T-helper 2 cell treated with Interferon-gamma antibody and Interleukin-4, amounts not matched to agents 5 μg/mL and 100 μg/mL, for 36 hours (primary cell): ENCODE data around the gene CHCHD3.

Experiments used
- DNase-seq: peaks from one replicate; pipeline ENCODE4 v3.0.0; 2021; ENCODE audit warnings: low spot score
- H3K27ac Mint-ChIP-seq: one replicate; pipeline ENCODE4 v1.8.0; 2021; ENCODE audit warnings: mild to moderate bottlenecking, mixed read lengths
- H3K27me3 Mint-ChIP-seq: one replicate; pipeline ENCODE4 v1.8.0; 2021; ENCODE audit warnings: low read depth, mixed read lengths
- H3K36me3 Mint-ChIP-seq: one replicate; pipeline ENCODE4 v1.8.0; 2021; ENCODE audit warnings: low read depth, mixed read lengths
- H3K4me1 Mint-ChIP-seq: one replicate; pipeline ENCODE4 v1.8.0; 2021; ENCODE audit warnings: low read depth, mixed read lengths
- H3K4me3 Mint-ChIP-seq: one replicate; pipeline ENCODE4 v1.8.0; 2022; ENCODE audit warnings: mild to moderate bottlenecking, moderate library complexity, mixed read lengths
- H3K9me3 Mint-ChIP-seq: one replicate; pipeline ENCODE4 v1.8.0; 2021; ENCODE audit warnings: mixed read lengths

The CHCHD3 gene

DNA sequence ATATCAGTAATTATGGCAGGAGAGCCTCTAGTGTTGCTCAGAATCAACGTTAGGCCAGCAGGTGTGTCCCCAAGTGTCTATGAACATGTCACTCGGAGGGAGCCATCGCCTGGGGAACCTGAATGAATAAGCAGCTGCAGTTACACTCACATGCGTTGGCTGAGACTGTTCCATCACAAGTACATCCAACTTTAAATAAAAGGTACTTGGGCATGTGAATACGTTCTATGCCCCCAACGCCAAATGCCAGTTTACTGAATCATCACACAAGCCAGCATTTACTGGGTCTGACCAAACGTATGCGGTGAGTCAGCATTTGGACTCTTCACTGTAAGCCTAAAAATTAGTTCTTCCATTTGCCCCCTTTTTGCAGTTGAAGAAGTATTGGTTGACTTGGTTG is 298.1 kb downstream of the CHCHD3 start:
- Mint-ChIP-seq H3K4me3 (no peak overlapping the region), H3K36me3 (peaks cover 9% of the 10 kb centered on the region), H3K4me1 (no peaks in the 10 kb centered on the region), H3K27me3 (no peaks in the 10 kb centered on the region), H3K9me3 (no peaks in the 10 kb centered on the region), H3K27ac (no peak overlapping the region)
- DNase-seq, result no peak

GRCh38 chr7:132782777-132783640 is 298.9 kb downstream of the CHCHD3 start:
- Mint-ChIP-seq H3K27ac (no peak overlapping the region), H3K27me3 (no peaks in the 10 kb centered on the region), H3K9me3 (no peaks in the 10 kb centered on the region), H3K36me3 (peaks cover 9% of the 10 kb centered on the region), H3K4me1 (no peaks in the 10 kb centered on the region), H3K4me3 (no peak overlapping the region)
- DNase-seq, result no peak

- Mint-ChIP-seq H3K27me3 (no peaks in the 10 kb centered on the region), H3K9me3 (no peaks in the 10 kb centered on the region), H3K4me1 (no peaks in the 10 kb centered on the region), H3K27ac (no peak overlapping the region), H3K4me3 (no peak overlapping the region), H3K36me3 (peaks cover 11% of the 10 kb centered on the region)
- DNase-seq, result no peak
These were observed 301.1 kb downstream of the CHCHD3 start for GRCh38 chr7:132780822-132781221.

DNA sequence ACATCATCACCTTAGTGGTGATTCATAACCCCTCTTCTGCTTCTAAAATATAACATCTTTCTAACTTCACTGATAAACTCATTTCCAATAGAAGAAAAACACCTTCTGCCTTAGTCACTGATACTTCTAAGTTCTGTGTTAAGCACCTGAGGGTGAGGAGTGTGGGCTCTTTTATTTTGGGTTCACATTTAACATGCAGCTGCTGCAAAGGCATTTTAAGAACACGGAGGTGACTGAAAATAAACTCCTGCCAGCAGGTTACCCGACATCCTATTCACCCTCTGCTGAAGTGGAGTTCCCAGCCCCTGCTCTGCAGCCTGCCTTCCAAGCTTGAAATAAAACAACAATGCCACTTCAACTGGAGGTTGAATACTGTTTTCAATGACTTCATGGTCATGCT is 302.7 kb downstream of the CHCHD3 start:
- Mint-ChIP-seq H3K27ac (no peak overlapping the region), H3K36me3 (peaks cover 4% of the 10 kb centered on the region), H3K9me3 (no peaks in the 10 kb centered on the region), H3K4me1 (no peaks in the 10 kb centered on the region), H3K27me3 (peaks cover 2% of the 10 kb centered on the region), H3K4me3 (no peak overlapping the region)
- no peak for DNase-seq

DNA sequence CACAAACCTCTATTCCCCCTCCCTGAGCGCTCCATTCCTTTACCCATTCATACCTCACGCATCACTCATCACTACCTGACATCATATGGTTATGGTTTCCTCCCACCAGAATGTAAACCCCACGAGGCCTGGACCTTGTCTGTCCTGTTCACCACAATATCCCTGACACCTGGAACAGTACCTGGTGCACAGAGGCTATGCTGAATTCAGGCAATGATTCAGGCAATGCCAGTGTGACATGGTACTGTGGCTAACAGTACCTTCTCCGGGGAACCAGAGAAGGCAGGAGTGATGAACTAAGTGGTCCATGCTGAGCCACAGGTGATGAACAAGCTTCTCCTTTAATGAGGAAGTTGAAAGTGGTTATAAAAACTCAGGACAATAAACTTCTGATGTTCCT is 303.1 kb downstream of the CHCHD3 start:
- H3K27me3 Mint-ChIP-seq, result peaks cover 2% of the 10 kb centered on the region
- no peaks in the 10 kb centered on the region for H3K4me1 Mint-ChIP-seq
- DNase-seq, result no peak
- H3K27ac Mint-ChIP-seq, result no peak overlapping the region
- no peak overlapping the region for H3K4me3 Mint-ChIP-seq
- H3K36me3 Mint-ChIP-seq, result peaks cover 2% of the 10 kb centered on the region
- H3K9me3 Mint-ChIP-seq, result no peaks in the 10 kb centered on the region

- Mint-ChIP-seq H3K27ac (no peak overlapping the region), H3K27me3 (peaks cover 2% of the 10 kb centered on the region), H3K4me3 (no peak overlapping the region), H3K4me1 (no peaks in the 10 kb centered on the region), H3K9me3 (no peaks in the 10 kb centered on the region), H3K36me3 (peaks cover 2% of the 10 kb centered on the region)
- no peak for DNase-seq
These were observed 303.9 kb downstream of the CHCHD3 start for GRCh38 chr7:132777956-132778355.

- Mint-ChIP-seq H3K36me3 (peaks cover 2% of the 10 kb centered on the region), H3K27me3 (peaks cover 2% of the 10 kb centered on the region), H3K27ac (no peak overlapping the region), H3K4me3 (no peak overlapping the region), H3K4me1 (no peaks in the 10 kb centered on the region), H3K9me3 (no peaks in the 10 kb centered on the region)
- no peak for DNase-seq
These were observed 304.5 kb downstream of the CHCHD3 start for GRCh38 chr7:132777414-132777813.

DNA sequence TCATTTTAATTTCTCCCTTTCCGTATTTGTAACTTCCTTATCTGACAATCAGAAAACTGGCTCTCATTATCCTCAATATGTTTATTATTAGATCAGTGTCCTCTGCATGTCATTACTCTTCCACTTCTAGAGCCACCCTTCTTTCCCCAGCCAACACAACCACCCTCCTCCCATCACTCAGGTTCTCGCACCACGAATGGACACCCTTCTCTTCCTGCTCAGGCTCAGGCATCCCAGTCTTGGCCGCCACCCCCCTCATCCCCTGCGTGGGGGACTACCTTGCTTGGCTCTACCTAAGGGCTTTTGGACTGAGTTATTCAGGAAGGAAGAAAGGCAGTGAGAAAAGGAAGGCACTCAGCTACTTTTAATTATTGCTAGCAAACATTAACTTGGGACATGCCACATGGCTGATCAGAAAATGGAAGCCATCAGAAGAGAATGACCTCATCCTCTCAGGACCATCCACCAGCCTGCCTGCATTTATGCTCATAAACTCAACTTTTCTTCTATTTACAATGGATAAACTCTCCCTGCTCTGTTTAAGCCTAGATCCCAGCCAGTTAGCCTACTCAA is 305.8 kb downstream of the CHCHD3 start:
- Mint-ChIP-seq H3K27ac (no peak overlapping the region), H3K4me1 (peaks cover 1% of the 10 kb centered on the region), H3K4me3 (no peak overlapping the region), H3K36me3 (peaks cover 2% of the 10 kb centered on the region), H3K9me3 (no peaks in the 10 kb centered on the region), H3K27me3 (peaks cover 2% of the 10 kb centered on the region)
- no peak for DNase-seq

- Mint-ChIP-seq H3K27ac (no peak overlapping the region), H3K27me3 (peaks cover 2% of the 10 kb centered on the region)
These were observed 308.3 kb downstream of the CHCHD3 start for GRCh38 chr7:132773527-132773956.

DNA sequence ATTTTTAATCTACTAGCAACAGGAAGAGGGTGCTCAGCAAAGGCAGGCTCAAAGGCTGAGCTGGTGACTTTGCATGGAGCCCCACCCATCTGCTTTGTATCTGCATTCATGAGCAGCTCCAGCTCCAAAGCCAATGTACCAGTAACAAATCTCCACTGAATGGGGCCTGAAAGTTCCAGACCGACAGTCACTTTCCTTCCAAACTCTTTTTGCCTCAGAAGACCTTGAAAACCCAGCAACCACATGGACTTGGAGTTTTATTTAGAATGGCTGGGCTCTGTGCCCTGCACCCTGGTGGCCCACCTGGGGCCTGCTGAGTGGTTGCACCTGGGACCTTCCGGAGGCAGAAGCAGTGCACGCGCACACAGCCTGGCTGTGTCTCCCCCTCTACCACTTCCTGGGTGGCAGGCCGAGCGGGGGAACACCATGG is 310.6 kb downstream of the CHCHD3 start:
- Mint-ChIP-seq H3K27ac (peak overlapping the region; percentile 49), H3K4me1 (peaks cover 6% of the 10 kb centered on the region)

More at GRCh38 chr7:132773527-132773956, 308.3 kb downstream of the CHCHD3 start:
- peaks cover 2% of the 10 kb centered on the region for H3K36me3 Mint-ChIP-seq
- no peak for DNase-seq
- H3K4me1 Mint-ChIP-seq, result peaks cover 6% of the 10 kb centered on the region
- peaks cover 19% of the 10 kb centered on the region for H3K9me3 Mint-ChIP-seq
- no peak overlapping the region for H3K4me3 Mint-ChIP-seq

GRCh38 chr7:132770055-132770454 is 311.8 kb downstream of the CHCHD3 start:
- peaks cover 2% of the 10 kb centered on the region for H3K27me3 Mint-ChIP-seq
- no peak overlapping the region for H3K4me3 Mint-ChIP-seq
- peaks cover 19% of the 10 kb centered on the region for H3K9me3 Mint-ChIP-seq
- DNase-seq, result no peak
- no peak overlapping the region for H3K27ac Mint-ChIP-seq
- no peaks in the 10 kb centered on the region for H3K36me3 Mint-ChIP-seq
- peaks cover 6% of the 10 kb centered on the region for H3K4me1 Mint-ChIP-seq

More for the DNA sequence above, 310.6 kb downstream of the CHCHD3 start:
- no peak for DNase-seq
- Mint-ChIP-seq H3K4me3 (no peak overlapping the region), H3K9me3 (peaks cover 19% of the 10 kb centered on the region), H3K36me3 (no peaks in the 10 kb centered on the region), H3K27me3 (peaks cover 2% of the 10 kb centered on the region)

DNA sequence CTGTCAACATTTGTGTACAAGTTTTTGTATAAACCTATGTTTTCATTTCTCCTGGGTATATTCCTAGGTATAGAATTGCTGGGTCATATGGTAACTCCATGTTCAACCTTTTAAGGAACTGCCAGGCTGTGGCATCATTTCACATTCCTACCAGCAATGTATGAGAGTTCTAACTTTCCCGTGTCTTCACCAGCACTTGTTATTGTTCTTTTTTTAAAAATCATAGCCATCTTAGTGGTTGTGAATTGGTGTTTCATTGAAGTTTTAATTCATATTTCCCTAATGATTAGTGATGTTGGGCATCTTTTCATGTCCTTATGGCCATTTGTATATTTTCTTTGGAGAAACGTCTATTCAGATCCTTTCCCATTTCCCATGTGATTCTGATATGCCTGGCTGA is 312.6 kb downstream of the CHCHD3 start:
- Mint-ChIP-seq H3K9me3 (peaks cover 19% of the 10 kb centered on the region), H3K27ac (no peak overlapping the region), H3K4me3 (no peak overlapping the region), H3K27me3 (no peaks in the 10 kb centered on the region), H3K4me1 (peaks cover 6% of the 10 kb centered on the region), H3K36me3 (no peaks in the 10 kb centered on the region)
- DNase-seq, result no peak

DNA sequence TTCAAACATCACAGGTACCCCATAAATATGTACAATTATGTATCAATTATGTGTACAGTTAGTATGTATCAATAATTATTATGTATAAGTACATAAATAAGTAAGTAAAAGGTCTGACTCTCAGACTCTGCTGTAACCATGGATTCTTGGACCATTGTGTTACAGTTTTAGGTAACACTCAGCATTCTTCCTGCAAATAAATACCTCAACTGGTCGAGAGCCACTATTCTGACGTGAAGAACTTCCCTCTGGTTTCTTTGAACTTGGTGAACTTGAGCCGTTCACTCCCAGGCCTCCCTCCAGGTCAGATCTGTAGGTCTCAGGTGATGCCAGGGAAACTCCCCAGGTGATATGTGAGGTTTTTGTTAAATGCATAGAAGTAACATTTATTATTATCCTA is 313.8 kb downstream of the CHCHD3 start:
- H3K4me1 Mint-ChIP-seq, result peaks cover 6% of the 10 kb centered on the region
- no peak for DNase-seq
- peaks cover 19% of the 10 kb centered on the region for H3K9me3 Mint-ChIP-seq
- H3K27ac Mint-ChIP-seq, result no peak overlapping the region
- no peak overlapping the region for H3K4me3 Mint-ChIP-seq
- H3K27me3 Mint-ChIP-seq, result no peaks in the 10 kb centered on the region
- no peaks in the 10 kb centered on the region for H3K36me3 Mint-ChIP-seq

DNA sequence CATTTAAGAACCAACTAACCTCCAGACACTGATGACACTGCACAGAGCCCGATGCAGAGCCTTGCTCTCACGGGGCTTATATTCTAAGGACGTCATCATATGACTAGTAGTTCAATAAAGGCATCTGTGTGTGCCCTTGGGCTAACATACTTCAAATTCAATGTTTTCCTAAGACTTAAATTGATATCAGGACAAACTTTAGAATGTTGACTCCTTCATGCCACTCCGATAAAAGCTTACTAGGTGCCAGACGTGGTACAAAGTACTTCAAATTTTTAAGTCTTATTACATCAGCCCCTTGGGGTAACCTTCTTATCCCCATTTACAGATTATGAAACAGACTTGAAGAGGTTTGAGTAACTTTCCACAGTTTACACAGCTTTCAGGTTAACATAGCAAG is 314.5 kb downstream of the CHCHD3 start:
- Mint-ChIP-seq H3K9me3 (peaks cover 19% of the 10 kb centered on the region), H3K27me3 (no peaks in the 10 kb centered on the region), H3K27ac (no peak overlapping the region), H3K4me3 (no peak overlapping the region), H3K4me1 (peaks cover 6% of the 10 kb centered on the region), H3K36me3 (no peaks in the 10 kb centered on the region)
- DNase-seq, result no peak
